ENCODE data around the gene FAM210A.
A peak's percentile ranks its signal among the peaks of the same experiment; 100 is the strongest.

FAM210A gene

DNA sequence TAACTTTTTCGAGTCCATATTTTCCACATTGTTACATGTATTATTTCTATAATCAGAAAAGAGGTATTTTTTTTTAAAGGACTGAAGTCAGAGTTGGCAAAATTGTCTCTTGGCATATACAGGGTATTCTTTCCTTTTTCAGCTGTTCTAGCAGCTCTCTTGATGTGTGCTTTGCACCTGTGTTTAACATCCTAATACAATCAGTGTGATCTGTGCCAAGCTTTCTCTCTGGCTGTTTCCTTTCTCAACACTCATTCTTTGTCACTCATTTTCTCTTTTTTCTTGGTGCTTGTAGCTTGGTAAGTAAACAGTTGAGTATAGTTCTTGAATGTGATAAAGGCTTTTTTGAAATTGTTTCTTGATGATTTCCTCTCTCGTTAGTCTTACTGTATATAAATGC, 9.3 kb upstream of the FAM210A start:
- H3K4me3 ChIP-seq (ENCODE audit: low read depth, low read length) = no peak overlapping the region
- H3K4me1 ChIP-seq (ENCODE audit: control insufficient read depth, insufficient read depth, low read length, unreplicated experiment) = no peaks in the 10 kb centered on the region
- peaks cover 12% of the 10 kb centered on the region for H3K79me2 ChIP-seq (ENCODE audit: control insufficient read depth, insufficient read depth, low read length, unreplicated experiment)
- peaks cover 51% of the 10 kb centered on the region for H3K36me3 ChIP-seq (ENCODE audit: insufficient read depth, low read length)
- H2AFZ ChIP-seq (ENCODE audit: low read length, unreplicated experiment) = no peak overlapping the region
- no peaks in the 10 kb centered on the region for H3K27me3 ChIP-seq (ENCODE audit: insufficient read depth, low read length)
- H3K27ac ChIP-seq (ENCODE audit: low read depth, low read length) = no peak overlapping the region

DNA sequence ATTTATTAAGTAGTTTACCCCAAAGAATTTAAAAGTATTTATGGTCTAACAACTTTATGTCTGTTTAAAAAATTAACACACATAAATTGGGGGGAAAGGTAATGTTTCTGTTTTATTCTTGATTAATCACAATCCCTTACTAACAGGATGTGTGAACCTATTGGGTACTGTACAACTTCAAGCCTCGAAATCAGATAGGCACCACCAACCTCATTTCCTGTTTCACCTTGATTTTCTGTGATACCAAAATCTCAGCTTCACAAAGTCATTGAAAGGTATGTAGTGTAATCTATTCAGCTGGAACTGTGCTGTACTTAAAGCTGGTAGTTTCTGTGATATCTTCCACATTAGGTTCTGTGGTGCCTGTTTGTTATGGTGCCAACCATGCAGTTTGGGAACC, 4.1 kb upstream of the FAM210A start:
- peaks cover 24% of the 10 kb centered on the region for H3K36me3 ChIP-seq (ENCODE audit: insufficient read depth, low read length)
- no peak overlapping the region for H2AFZ ChIP-seq (ENCODE audit: low read length, unreplicated experiment)
- H3K79me2 ChIP-seq (ENCODE audit: control insufficient read depth, insufficient read depth, low read length, unreplicated experiment) = peaks cover 60% of the 10 kb centered on the region
- no peak overlapping the region for H3K27ac ChIP-seq (ENCODE audit: low read depth, low read length)
- peaks cover 4% of the 10 kb centered on the region for H3K4me1 ChIP-seq (ENCODE audit: control insufficient read depth, insufficient read depth, low read length, unreplicated experiment)
- H3K27me3 ChIP-seq (ENCODE audit: insufficient read depth, low read length) = no peaks in the 10 kb centered on the region
- no peak overlapping the region for H3K4me3 ChIP-seq (ENCODE audit: low read depth, low read length)

DNA sequence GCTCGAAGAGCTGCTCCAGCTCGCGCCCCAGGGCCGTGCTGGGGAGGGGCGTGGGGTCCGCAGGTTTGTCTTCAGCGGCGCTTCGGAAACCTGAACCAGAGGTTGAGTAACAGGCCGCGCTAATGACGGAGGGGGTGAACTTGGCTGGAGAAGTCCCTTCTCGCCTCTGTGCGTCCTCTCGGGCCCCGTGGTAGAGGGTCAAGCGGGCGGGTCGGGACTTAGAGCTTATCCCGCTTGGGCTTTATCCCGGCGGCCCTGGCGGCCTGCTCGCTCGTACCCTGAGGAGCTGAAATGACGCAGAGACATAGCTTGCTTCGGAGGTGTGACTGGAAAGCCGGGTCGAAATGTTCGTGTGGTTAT, 594 bp upstream of the FAM210A start:
- Histone ChIP-seq H3K27ac (ENCODE audit: low read depth, low read length) (peak overlapping the region; percentile 87), H3K79me2 (ENCODE audit: control insufficient read depth, insufficient read depth, low read length, unreplicated experiment) (peaks cover 92% of the 10 kb centered on the region), H2AFZ (ENCODE audit: low read length, unreplicated experiment) (peak overlapping the region; percentile 34), H3K4me3 (ENCODE audit: low read depth, low read length) (peak overlapping the region; percentile 85), H3K4me1 (ENCODE audit: control insufficient read depth, insufficient read depth, low read length, unreplicated experiment) (peaks cover 17% of the 10 kb centered on the region), H3K27me3 (ENCODE audit: insufficient read depth, low read length) (no peaks in the 10 kb centered on the region), H3K36me3 (ENCODE audit: insufficient read depth, low read length) (peaks cover 8% of the 10 kb centered on the region; the same call in 1 of the 2 replicates)

DNA sequence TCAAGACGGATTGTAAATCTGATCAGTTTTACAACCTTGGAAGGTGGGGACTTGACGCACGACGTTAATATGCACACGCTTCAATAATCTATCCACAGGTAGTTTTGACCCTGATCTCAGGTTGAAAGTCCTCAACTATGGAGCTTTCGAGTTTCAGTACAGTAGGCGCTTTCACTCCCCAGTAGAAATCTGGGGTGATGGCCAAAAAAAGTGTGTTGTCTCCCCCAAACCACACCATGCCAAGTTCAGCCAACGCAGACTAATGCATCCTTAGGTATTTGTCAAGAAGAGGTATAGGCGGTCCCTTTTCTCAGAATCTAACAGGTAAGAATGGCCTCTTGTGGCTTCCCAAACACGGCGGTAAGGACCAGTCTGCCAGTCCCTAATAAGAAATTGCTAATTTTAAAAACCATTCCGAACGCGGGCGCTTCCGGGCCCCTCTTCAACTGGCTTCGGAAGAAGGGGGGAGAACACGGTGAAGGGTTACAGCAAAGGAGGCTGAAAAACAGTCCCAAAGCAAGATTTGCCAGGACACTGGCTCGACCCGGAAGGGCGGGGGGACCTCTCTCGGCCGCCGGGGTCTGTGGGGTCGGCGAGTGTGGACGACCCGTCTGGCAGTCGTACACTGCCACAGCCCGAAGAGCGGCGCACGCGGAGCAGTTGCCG, 659 bp downstream of the FAM210A start:
- H3K36me3 ChIP-seq (ENCODE audit: insufficient read depth, low read length) = peaks cover 12% of the 10 kb centered on the region
- H3K27me3 ChIP-seq (ENCODE audit: insufficient read depth, low read length) = no peaks in the 10 kb centered on the region
- H3K4me3 ChIP-seq (ENCODE audit: low read depth, low read length) = peak overlapping the region; percentile 85
- H3K79me2 ChIP-seq (ENCODE audit: control insufficient read depth, insufficient read depth, low read length, unreplicated experiment) = peaks cover 96% of the 10 kb centered on the region
- H3K4me1 ChIP-seq (ENCODE audit: control insufficient read depth, insufficient read depth, low read length, unreplicated experiment) = peaks cover 17% of the 10 kb centered on the region
- H3K27ac ChIP-seq (ENCODE audit: low read depth, low read length) = peak overlapping the region; percentile 87
- peak overlapping the region; percentile 63 for H2AFZ ChIP-seq (ENCODE audit: low read length, unreplicated experiment)

DNA sequence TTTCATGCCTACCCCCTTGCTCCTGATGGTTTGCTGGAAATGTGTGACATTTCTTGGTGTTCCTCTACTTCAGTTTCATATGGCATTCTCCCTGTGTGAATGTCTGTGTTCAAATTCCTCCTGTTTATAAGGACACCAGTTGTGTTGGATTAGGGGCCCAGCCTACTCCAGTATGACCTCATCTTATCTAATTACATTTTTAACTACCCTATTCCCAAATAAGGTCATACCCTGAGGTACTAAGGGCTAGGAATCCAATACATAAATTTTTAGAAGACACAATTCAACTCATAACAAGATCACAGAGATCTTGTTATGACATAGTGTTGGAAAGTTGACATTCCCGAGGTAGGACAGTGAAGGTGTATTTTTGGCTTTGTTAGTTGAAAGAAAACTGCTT, 5.5 kb downstream of the FAM210A start:
- H3K27me3 ChIP-seq (ENCODE audit: insufficient read depth, low read length) = no peaks in the 10 kb centered on the region
- peaks cover 13% of the 10 kb centered on the region for H3K4me1 ChIP-seq (ENCODE audit: control insufficient read depth, insufficient read depth, low read length, unreplicated experiment)
- no peak overlapping the region for H2AFZ ChIP-seq (ENCODE audit: low read length, unreplicated experiment)
- H3K4me3 ChIP-seq (ENCODE audit: low read depth, low read length) = no peak overlapping the region
- H3K27ac ChIP-seq (ENCODE audit: low read depth, low read length) = no peak overlapping the region
- H3K79me2 ChIP-seq (ENCODE audit: control insufficient read depth, insufficient read depth, low read length, unreplicated experiment) = peaks cover 100% of the 10 kb centered on the region
- peaks cover 46% of the 10 kb centered on the region for H3K36me3 ChIP-seq (ENCODE audit: insufficient read depth, low read length)

DNA sequence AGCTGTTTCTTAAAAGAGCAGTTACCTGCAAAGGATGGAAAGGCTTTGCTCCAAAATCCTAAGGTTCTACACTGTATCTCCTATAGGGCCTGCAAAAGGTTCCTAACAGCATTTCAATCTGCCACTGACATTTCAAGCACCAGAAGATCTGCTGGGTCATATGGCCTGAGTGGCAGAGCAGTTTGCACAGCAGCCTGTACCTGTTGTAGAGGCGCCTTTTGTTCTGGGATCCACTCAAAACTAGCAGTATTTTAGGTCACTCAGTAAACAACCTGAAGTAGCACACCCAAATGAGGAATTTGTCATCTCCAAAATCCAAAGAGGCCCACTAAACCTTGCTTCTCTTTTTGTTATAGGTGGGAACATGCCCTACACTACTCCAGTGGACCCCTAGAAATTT, 6.2 kb downstream of the FAM210A start:
- peaks cover 12% of the 10 kb centered on the region for H3K4me1 ChIP-seq (ENCODE audit: control insufficient read depth, insufficient read depth, low read length, unreplicated experiment)
- no peak overlapping the region for H3K27ac ChIP-seq (ENCODE audit: low read depth, low read length)
- peaks cover 100% of the 10 kb centered on the region for H3K79me2 ChIP-seq (ENCODE audit: control insufficient read depth, insufficient read depth, low read length, unreplicated experiment)
- no peak overlapping the region for H3K4me3 ChIP-seq (ENCODE audit: low read depth, low read length)
- no peak overlapping the region for H2AFZ ChIP-seq (ENCODE audit: low read length, unreplicated experiment)
- no peaks in the 10 kb centered on the region for H3K27me3 ChIP-seq (ENCODE audit: insufficient read depth, low read length)
- H3K36me3 ChIP-seq (ENCODE audit: insufficient read depth, low read length) = peaks cover 46% of the 10 kb centered on the region

DNA sequence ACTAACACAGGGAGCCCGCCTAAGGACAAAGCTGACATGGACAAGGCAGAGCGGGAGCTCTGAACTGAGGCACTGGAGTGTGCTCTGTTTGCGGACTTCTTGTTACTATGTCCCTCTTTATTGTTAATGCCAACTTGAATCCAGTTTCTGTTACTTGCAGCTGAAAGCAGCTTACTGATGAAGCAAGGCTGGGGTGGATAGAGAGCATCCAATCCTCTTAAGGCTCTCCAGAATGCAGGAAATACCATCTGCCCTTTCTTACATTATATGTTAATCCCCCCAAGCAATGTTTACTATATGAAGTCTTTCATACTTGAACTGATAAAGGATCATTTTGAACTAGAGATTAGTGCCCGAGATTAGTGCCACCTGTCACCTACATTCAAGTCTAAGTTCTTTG, 9.4 kb downstream of the FAM210A start:
- Histone ChIP-seq H3K27ac (ENCODE audit: low read depth, low read length) (no peak overlapping the region), H3K79me2 (ENCODE audit: control insufficient read depth, insufficient read depth, low read length, unreplicated experiment) (peaks cover 97% of the 10 kb centered on the region), H3K27me3 (ENCODE audit: insufficient read depth, low read length) (no peaks in the 10 kb centered on the region), H3K36me3 (ENCODE audit: insufficient read depth, low read length) (peaks cover 46% of the 10 kb centered on the region), H3K4me3 (ENCODE audit: low read depth, low read length) (no peak overlapping the region), H3K4me1 (ENCODE audit: control insufficient read depth, insufficient read depth, low read length, unreplicated experiment) (no peaks in the 10 kb centered on the region), H2AFZ (ENCODE audit: low read length, unreplicated experiment) (no peak overlapping the region)

DNA sequence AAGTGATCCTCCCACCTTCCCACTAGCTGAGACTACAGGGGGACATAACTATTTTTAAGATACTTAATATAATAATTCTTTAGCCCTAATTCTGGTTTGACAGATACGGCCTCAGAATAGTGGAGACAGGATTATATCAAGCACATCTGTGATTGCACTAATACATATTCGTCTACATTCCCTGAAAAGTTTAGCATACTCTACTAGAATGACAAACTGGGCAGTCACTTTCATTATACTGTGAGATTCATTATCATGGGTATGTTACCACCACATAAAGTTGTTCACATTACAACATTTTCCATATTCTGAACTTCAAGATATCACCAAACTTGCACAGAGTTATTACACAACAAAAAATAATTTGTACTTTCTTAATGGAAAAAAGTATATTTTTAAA, 11.0 kb downstream of the FAM210A start:
- Histone ChIP-seq H3K79me2 (ENCODE audit: control insufficient read depth, insufficient read depth, low read length, unreplicated experiment) (peaks cover 96% of the 10 kb centered on the region), H2AFZ (ENCODE audit: low read length, unreplicated experiment) (no peak overlapping the region), H3K27me3 (ENCODE audit: insufficient read depth, low read length) (no peaks in the 10 kb centered on the region), H3K4me3 (ENCODE audit: low read depth, low read length) (no peak overlapping the region), H3K4me1 (ENCODE audit: control insufficient read depth, insufficient read depth, low read length, unreplicated experiment) (no peaks in the 10 kb centered on the region), H3K27ac (ENCODE audit: low read depth, low read length) (no peak overlapping the region), H3K36me3 (ENCODE audit: insufficient read depth, low read length) (peaks cover 32% of the 10 kb centered on the region)

DNA sequence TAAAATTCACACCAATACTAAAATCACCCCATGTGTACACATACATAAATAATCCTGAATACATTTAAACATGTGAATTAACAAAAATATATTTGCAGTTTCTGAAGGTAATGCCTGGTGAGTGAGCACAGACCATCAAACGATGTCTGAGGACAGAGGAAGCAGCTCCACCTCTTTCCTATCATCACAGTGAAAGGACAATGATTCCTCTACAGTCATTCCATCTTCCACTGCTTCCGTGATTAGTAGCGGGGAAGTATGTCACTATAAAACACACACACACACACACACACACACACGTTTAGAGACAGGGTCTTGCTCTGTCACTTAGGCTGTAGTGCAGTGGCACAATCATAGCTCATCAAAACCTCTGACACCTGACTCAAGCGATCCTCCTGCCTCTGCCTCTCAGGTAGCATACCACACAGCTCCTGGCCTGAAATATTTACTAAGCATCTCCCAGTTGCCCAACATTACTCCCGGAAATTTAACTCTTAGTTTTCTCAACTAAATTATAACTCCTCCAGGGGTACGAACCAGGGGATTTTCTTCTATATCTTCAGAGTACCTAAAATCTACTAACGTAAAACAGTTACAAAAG, 12.8 kb downstream of the FAM210A start:
- no peak overlapping the region for H3K27ac ChIP-seq (ENCODE audit: low read depth, low read length)
- peaks cover 22% of the 10 kb centered on the region for H3K36me3 ChIP-seq (ENCODE audit: insufficient read depth, low read length)
- H3K4me1 ChIP-seq (ENCODE audit: control insufficient read depth, insufficient read depth, low read length, unreplicated experiment) = no peaks in the 10 kb centered on the region
- H3K27me3 ChIP-seq (ENCODE audit: insufficient read depth, low read length) = no peaks in the 10 kb centered on the region
- H2AFZ ChIP-seq (ENCODE audit: low read length, unreplicated experiment) = no peak overlapping the region
- H3K4me3 ChIP-seq (ENCODE audit: low read depth, low read length) = no peak overlapping the region
- peaks cover 94% of the 10 kb centered on the region for H3K79me2 ChIP-seq (ENCODE audit: control insufficient read depth, insufficient read depth, low read length, unreplicated experiment)

DNA sequence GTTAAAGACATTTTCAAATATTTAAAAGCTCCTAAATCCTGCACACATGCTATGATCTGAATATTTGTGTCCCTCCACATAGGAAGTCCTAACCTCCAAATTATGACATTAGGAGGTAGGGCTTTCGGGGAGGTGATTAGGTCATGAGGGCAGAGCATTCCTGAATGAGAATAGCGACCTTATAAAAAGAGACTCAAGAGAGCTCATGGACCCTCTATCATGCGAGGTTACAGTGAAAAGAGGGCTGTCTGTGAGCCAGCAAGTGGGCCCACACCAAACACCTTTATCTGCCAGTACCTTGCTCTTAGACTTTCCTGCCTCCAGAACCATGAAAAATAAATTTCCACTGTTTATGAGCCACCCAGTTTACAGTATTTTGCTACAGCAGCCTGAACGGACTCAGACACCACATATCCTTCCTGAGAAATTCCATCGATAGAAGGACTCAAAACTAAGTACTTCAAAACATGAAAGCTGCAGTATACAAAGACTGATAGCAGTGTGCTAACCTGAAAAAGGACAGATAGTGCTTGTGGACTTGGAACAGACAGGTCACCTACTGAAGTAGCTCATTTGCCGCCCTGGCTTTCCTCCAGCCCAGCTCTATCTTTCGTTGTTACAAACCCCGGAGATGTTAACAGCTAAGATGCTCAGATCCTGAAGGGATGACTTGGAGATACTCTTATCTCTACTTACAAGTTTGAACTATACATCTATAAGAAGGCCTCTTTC, 13.8 kb downstream of the FAM210A start:
- no peaks in the 10 kb centered on the region for H3K27me3 ChIP-seq (ENCODE audit: insufficient read depth, low read length)
- no peak overlapping the region for H2AFZ ChIP-seq (ENCODE audit: low read length, unreplicated experiment)
- peaks cover 16% of the 10 kb centered on the region for H3K36me3 ChIP-seq (ENCODE audit: insufficient read depth, low read length)
- no peak overlapping the region for H3K27ac ChIP-seq (ENCODE audit: low read depth, low read length)
- H3K4me3 ChIP-seq (ENCODE audit: low read depth, low read length) = no peak overlapping the region
- H3K4me1 ChIP-seq (ENCODE audit: control insufficient read depth, insufficient read depth, low read length, unreplicated experiment) = no peaks in the 10 kb centered on the region
- peaks cover 94% of the 10 kb centered on the region for H3K79me2 ChIP-seq (ENCODE audit: control insufficient read depth, insufficient read depth, low read length, unreplicated experiment)

DNA sequence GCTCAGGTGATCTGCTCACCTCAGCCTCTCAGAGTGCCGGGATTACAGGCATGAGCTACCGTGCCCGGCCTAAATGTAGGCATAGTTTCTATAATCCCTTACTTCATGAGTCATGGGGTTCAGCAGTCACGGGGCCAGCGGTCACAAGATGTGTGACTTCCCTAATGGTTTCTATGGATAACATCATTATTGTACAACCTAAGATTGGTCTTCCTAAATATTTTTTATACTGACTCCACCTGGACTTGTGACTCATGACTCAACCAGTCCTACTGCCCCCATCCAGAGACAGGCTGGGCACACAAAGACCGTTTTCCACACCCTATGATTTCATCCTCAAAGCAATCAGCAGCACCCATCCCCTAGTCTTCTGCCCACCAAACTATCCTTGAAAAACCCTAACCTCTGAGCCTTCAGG, 15.9 kb downstream of the FAM210A start:
- Histone ChIP-seq H3K27ac (ENCODE audit: low read depth, low read length) (no peak overlapping the region), H3K4me1 (ENCODE audit: control insufficient read depth, insufficient read depth, low read length, unreplicated experiment) (no peaks in the 10 kb centered on the region), H3K4me3 (ENCODE audit: low read depth, low read length) (no peak overlapping the region), H3K79me2 (ENCODE audit: control insufficient read depth, insufficient read depth, low read length, unreplicated experiment) (peaks cover 92% of the 10 kb centered on the region), H3K27me3 (ENCODE audit: insufficient read depth, low read length) (no peaks in the 10 kb centered on the region), H2AFZ (ENCODE audit: low read length, unreplicated experiment) (no peak overlapping the region), H3K36me3 (ENCODE audit: insufficient read depth, low read length) (peaks cover 17% of the 10 kb centered on the region)

All from ACC112 (cell line).